Type B pancreatic cell (in vitro differentiated cells): ENCODE results near the gene ISLR2. TPM values are rescaled to one million over a fixed set of nuclear protein-coding genes. Genes with fewer than 3 reads are reported as not detected.
A peak's percentile ranks its signal among the peaks of the same experiment; 100 is the strongest.

ENCODE experiments used
- DNase-seq: peaks from one replicate; pipeline ENCODE4 v3.0.0; 2021; ENCODE audit warnings: mixed read lengths; ENCODE audit not compliant: unreplicated experiment; ENCODE audit errors: extremely low spot score
- H3K27ac Mint-ChIP-seq: 2 replicates; pipeline ENCODE4 v1.8.0; 2021; ENCODE audit warnings: mild to moderate bottlenecking, mixed read lengths
- H3K27me3 Mint-ChIP-seq: 2 replicates; pipeline ENCODE4 v1.8.0; 2021; ENCODE audit warnings: mixed read lengths
- H3K36me3 Mint-ChIP-seq: 2 replicates; pipeline ENCODE4 v1.8.0; 2021; ENCODE audit warnings: mixed read lengths
- H3K4me1 Mint-ChIP-seq: one replicate; pipeline ENCODE4 v1.8.0; 2021; ENCODE audit warnings: mixed read lengths; ENCODE audit not compliant: unreplicated experiment
- H3K4me3 Mint-ChIP-seq: 2 replicates; pipeline ENCODE4 v1.8.0; 2021; ENCODE audit warnings: mild to moderate bottlenecking, mixed read lengths
- H3K9me3 Mint-ChIP-seq: 2 replicates; pipeline ENCODE4 v1.8.0; 2021; ENCODE audit warnings: mixed read lengths
- total RNA-seq: library from RNA; stranded (reverse); gene quantifications from 2 replicates; pipeline ENCODE4 v1.2.1, GENCODE V29; 2021; ENCODE audit warnings: low replicate concordance
- TF ChIP-seq, protein P1 (sequence below): fragments of 200-600 bp; sonication (generic); conservative IDR thresholded peaks from 2 replicates; pipeline ENCODE4 v1.5.0; 2021; ENCODE audit warnings: antibody characterized with exemption, mild to moderate bottlenecking

Gene ISLR2
- total RNA-seq, 1 donor from 2014 or later = 16.9 TPM

- Mint-ChIP-seq H3K9me3 (no peaks in the 10 kb centered on the region), H3K4me1 (no peaks in the 10 kb centered on the region), H3K27me3 (peaks cover 34% of the 10 kb centered on the region), H3K36me3 (no peaks in the 10 kb centered on the region), H3K27ac (no peak overlapping the region), H3K4me3 (no peak overlapping the region)
- DNase-seq = no peak
- TF ChIP-seq, protein P1, sequence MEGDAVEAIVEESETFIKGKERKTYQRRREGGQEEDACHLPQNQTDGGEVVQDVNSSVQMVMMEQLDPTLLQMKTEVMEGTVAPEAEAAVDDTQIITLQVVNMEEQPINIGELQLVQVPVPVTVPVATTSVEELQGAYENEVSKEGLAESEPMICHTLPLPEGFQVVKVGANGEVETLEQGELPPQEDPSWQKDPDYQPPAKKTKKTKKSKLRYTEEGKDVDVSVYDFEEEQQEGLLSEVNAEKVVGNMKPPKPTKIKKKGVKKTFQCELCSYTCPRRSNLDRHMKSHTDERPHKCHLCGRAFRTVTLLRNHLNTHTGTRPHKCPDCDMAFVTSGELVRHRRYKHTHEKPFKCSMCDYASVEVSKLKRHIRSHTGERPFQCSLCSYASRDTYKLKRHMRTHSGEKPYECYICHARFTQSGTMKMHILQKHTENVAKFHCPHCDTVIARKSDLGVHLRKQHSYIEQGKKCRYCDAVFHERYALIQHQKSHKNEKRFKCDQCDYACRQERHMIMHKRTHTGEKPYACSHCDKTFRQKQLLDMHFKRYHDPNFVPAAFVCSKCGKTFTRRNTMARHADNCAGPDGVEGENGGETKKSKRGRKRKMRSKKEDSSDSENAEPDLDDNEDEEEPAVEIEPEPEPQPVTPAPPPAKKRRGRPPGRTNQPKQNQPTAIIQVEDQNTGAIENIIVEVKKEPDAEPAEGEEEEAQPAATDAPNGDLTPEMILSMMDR = no peak
These were observed 16.0 kb downstream of the ISLR2 start for GRCh38 chr15:74146277-74146800.

DNA sequence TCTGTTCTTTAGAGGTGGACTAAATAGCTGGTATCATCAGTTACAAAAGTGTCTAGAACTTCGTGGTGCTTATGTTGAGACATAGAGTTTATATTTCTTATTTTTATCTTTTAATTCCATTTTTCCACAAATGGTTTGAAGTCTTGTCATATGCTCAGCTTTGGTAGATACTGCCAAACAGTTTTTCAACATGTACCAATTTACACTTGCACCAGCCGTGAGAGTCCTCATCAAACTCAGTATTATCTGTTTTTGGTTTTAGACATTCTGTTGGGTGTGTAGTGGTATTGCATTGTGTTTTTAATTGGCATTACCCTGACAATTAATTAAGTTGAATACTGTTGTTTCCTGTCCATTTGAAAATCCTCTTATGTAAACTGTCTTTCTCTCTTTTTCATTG lies 16.7 kb downstream of the ISLR2 start:
- no peaks in the 10 kb centered on the region for H3K36me3 Mint-ChIP-seq
- peaks cover 34% of the 10 kb centered on the region for H3K27me3 Mint-ChIP-seq
- no peak for DNase-seq

DNA sequence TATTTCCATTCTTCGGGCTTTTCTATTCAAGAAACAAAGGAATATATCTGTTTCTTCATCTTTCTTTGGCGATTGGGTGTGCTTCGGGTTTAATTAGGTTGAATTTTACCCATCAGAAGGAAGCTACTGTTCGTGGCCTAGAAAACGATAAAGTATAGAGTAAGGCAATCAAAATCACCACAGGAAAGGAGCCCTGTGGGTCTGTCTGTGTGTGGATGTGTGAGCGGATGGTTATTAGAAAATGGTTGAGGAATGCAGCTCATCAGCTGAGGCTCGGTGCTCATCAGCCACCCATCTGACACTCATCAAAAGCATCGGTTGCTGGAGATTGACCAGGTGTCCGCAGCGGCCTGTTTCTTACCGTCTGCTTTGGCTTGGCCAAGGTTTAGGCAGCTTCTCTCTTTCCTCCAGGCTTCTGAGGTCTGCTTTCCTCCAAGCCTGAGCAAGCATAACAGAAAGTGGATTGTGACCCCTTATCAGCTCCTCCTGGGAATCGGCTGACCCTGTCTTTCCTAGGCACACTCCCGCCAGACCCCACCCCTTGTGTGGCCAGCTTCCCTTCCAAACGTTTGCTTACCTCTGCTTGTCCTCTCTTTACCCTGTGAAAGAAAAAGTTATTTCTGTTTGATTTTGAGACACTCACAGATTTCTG lies 25.5 kb downstream of the ISLR2 start:
- H3K4me1 Mint-ChIP-seq = peaks cover 29% of the 10 kb centered on the region
- no peaks in the 10 kb centered on the region for H3K9me3 Mint-ChIP-seq
- peaks cover 8% of the 10 kb centered on the region for H3K27me3 Mint-ChIP-seq
- no peak overlapping the region for H3K4me3 Mint-ChIP-seq
- no peaks in the 10 kb centered on the region for H3K36me3 Mint-ChIP-seq
- TF ChIP-seq, protein P1 = no peak
- DNase-seq = no peak
- no peak overlapping the region for H3K27ac Mint-ChIP-seq

More for the DNA sequence above, 16.7 kb downstream of the ISLR2 start:
- H3K9me3 Mint-ChIP-seq = no peaks in the 10 kb centered on the region
- H3K4me1 Mint-ChIP-seq = no peaks in the 10 kb centered on the region
- TF ChIP-seq, protein P1 = no peak
- no peak overlapping the region for H3K27ac Mint-ChIP-seq
- no peak overlapping the region for H3K4me3 Mint-ChIP-seq

GRCh38 chr15:74156678-74157411 lies 26.5 kb downstream of the ISLR2 start:
- peak overlapping the region; percentile 28 for H3K4me3 Mint-ChIP-seq

More at GRCh38 chr15:74156678-74157411, 26.5 kb downstream of the ISLR2 start:
- Mint-ChIP-seq H3K9me3 (no peaks in the 10 kb centered on the region), H3K27ac (peak overlapping the region; percentile 64), H3K4me1 (peaks cover 29% of the 10 kb centered on the region), H3K27me3 (peaks cover 8% of the 10 kb centered on the region), H3K36me3 (no peaks in the 10 kb centered on the region)
- no peak for DNase-seq
- TF ChIP-seq, protein P1 = no peak
